K562 (cell line): Measurements from ENCODE around the gene CREG1. TPM values are rescaled to one million over a fixed set of nuclear protein-coding genes. Genes with fewer than 3 reads are reported as not detected.

Experiments
- ATAC-seq: fragments of 200-7000 bp; cut with Tn5 transposase; 3 replicates; pipeline ENCODE4 v1.9.1; 2020; ENCODE audit warnings: moderate library complexity
- BruUV-seq: library from RNA; stranded (reverse); fragments of 400-500 nt; replicated peaks from 2 replicates; lab custom pipeline; 2021; lab: Mats Ljungman, UMichigan
- CTCF ChIA-PET: fragments of 300-600 bp; formaldehyde crosslinking; extraction: SDS; loops from one replicate; lab custom pipeline; 2021; ENCODE audit warnings: low intra/inter-chr PET ratio; lab: Yijun Ruan, JAX
- POLR2A ChIA-PET: fragments of 300-600, 350-650 bp; sonication (Branson Sonifier 250); formaldehyde crosslinking; extraction: SDS; loops from one replicate; lab custom pipeline; 2021; ENCODE audit warnings: antibody characterized with exemption, inconsistent platforms; lab: Yijun Ruan, JAX
- DNase-seq, 4 experiments: peaks; one replicate each; pipeline versions ENCODE4 v3.0.0 to v3.0.0-alpha.2; 2011 to 2018; ENCODE audit warnings: low spot score in 3 of 4, mixed read lengths in 3 of 4; ENCODE audit errors: extremely low read depth in 1 of 4
- FAIRE-seq: peaks from 2 replicates; lab custom pipeline; 2011; peaks lifted over from hg19 to GRCh38; lab: Jason Lieb, UNC
- H2AFZ ChIP-seq: 2 replicates; pipeline ENCODE4 v1.6.0; 2011; ENCODE audit warnings: low read depth, low read length, control low read depth, inconsistent platforms
- H3K27ac ChIP-seq: fragments of 200-600 bp; 3 replicates; pipeline ENCODE4 v1.8.0; 2011; ENCODE audit warnings: low read depth, mild to moderate bottlenecking, control low read depth, inconsistent platforms, low read length, moderate library complexity, mixed read lengths; ENCODE audit errors: extremely low read depth
- H3K27me3 ChIP-seq, 2 experiments: fragments of 300-600 bp in 1 of 2; 2 replicates in 1 of 2; 3 replicates in 1 of 2; pipeline versions ENCODE4 v1.6.0 to v1.8.0; 2011; ENCODE audit warnings: inconsistent platforms in 2 of 2, low read length in 2 of 2, mild to moderate bottlenecking in 1 of 2, mixed read lengths in 1 of 2, moderate library complexity in 1 of 2; ENCODE audit not compliant: control insufficient read depth in 2 of 2, insufficient read depth in 2 of 2
- H3K36me3 ChIP-seq: fragments of 300-600 bp; 3 replicates; pipeline ENCODE4 v1.8.0; 2011; ENCODE audit warnings: mild to moderate bottlenecking, low read length, inconsistent platforms; ENCODE audit not compliant: control insufficient read depth, insufficient read depth
- H3K4me1 ChIP-seq, 2 experiments: fragments of 200-600 bp in 1 of 2; replicated peaks in 1 of 2; 2 replicates in 1 of 2; 3 replicates in 1 of 2; pipeline versions ENCODE4 v1.5.1 to v1.8.0; 2011; ENCODE audit warnings: inconsistent platforms in 2 of 2, low read length in 2 of 2, mild to moderate bottlenecking in 1 of 2, mixed read lengths in 1 of 2, moderate library complexity in 1 of 2; ENCODE audit not compliant: control insufficient read depth in 2 of 2, insufficient read depth in 2 of 2
- H3K4me2 ChIP-seq: 2 replicates; pipeline ENCODE4 v1.6.1; 2011; ENCODE audit warnings: low read length, control low read depth, inconsistent platforms, mixed read lengths; ENCODE audit not compliant: insufficient read depth
- H3K4me3 ChIP-seq: fragments of 200-600 bp; sonication (generic), shearing (Covaris generic); 2 replicates; pipeline ENCODE4 v1.5.1; 2016; ENCODE audit warnings: control low read depth, inconsistent platforms
- H3K79me2 ChIP-seq: fragments of 200-600 bp; 3 replicates; pipeline ENCODE4 v1.8.0; 2011; ENCODE audit warnings: low read length, inconsistent platforms; ENCODE audit not compliant: control insufficient read depth, insufficient read depth
- H3K9ac ChIP-seq, 2 experiments: 2 replicates each; pipeline versions ENCODE4 v1.6.0 to v1.6.1; 2011; ENCODE audit warnings: low read depth in 2 of 2, low read length in 2 of 2, control low read depth in 1 of 2, inconsistent platforms in 1 of 2, mild to moderate bottlenecking in 1 of 2, mixed read lengths in 1 of 2; ENCODE audit not compliant: insufficient read depth in 1 of 2
- H3K9me1 ChIP-seq: one replicate; pipeline ENCODE4 v1.6.0; 2011; ENCODE audit warnings: inconsistent platforms, mild to moderate bottlenecking, low read length, moderate library complexity; ENCODE audit not compliant: control insufficient read depth, insufficient read depth
- H3K9me3 ChIP-seq: replicated peaks from 2 replicates; pipeline ENCODE4 v1.5.1; 2011; ENCODE audit warnings: low read depth, low read length, inconsistent platforms; ENCODE audit not compliant: control insufficient read depth, insufficient read depth
- H4K20me1 ChIP-seq: replicated peaks from 2 replicates; pipeline ENCODE4 v1.6.1; 2011; ENCODE audit warnings: low read length, inconsistent platforms, mixed read lengths; ENCODE audit not compliant: control insufficient read depth, insufficient read depth
- BCOR ChIP-seq: fragments of 450-650 bp; IDR thresholded peaks from 2 replicates; pipeline ENCODE4 v1.6.1; 2016
- ETS2 ChIP-seq: IDR thresholded peaks from 2 replicates; pipeline ENCODE4 v1.6.1; 2016; ENCODE audit warnings: borderline replicate concordance, missing genetic modification characterization, mild to moderate bottlenecking, moderate library complexity, missing compliant biosample characterization; ENCODE audit not compliant: poor library complexity, severe bottlenecking
- FIP1L1 ChIP-seq: fragments of 200-400 bp; formaldehyde crosslinking; IDR thresholded peaks from 2 replicates; pipeline ENCODE4 v1.6.1; 2018; ENCODE audit warnings: mild to moderate bottlenecking, low read depth, low read length; ENCODE audit not compliant: poor library complexity, severe bottlenecking
- GATAD2B ChIP-seq: fragments of 450-650 bp; IDR thresholded peaks from 2 replicates; pipeline ENCODE4 v1.6.1; 2017; ENCODE audit warnings: mild to moderate bottlenecking, borderline replicate concordance
- KDM1A ChIP-seq, 2 experiments: fragments of 450-650 bp; IDR thresholded peaks; 2 replicates each; pipeline ENCODE4 v1.6.1; 2016; ENCODE audit warnings: mild to moderate bottlenecking in 2 of 2
- MAFF ChIP-seq: IDR thresholded peaks from 2 replicates; pipeline ENCODE4 v1.6.1; 2012; ENCODE audit warnings: low read length, improper control_type of control experiment
- NCOA6 ChIP-seq: fragments of 450-650 bp; IDR thresholded peaks from 2 replicates; pipeline ENCODE4 v1.6.1; 2017; ENCODE audit warnings: mild to moderate bottlenecking
- NUFIP1 ChIP-seq: fragments of 450-650 bp; IDR thresholded peaks from 2 replicates; pipeline ENCODE4 v1.6.1; 2018; ENCODE audit not compliant: partially characterized antibody
- PURB ChIP-seq: sonication (generic); formaldehyde crosslinking; IDR thresholded peaks from 2 replicates; pipeline ENCODE4 v1.9.0; 2021; ENCODE audit warnings: low read depth, mild to moderate bottlenecking, missing genetic modification reagents
- RBM25 ChIP-seq: fragments of 200-400 bp; formaldehyde crosslinking; IDR thresholded peaks from 2 replicates; pipeline ENCODE4 v1.6.1; 2018; ENCODE audit warnings: low read length, low read depth, moderate library complexity; ENCODE audit not compliant: severe bottlenecking
- SIN3B ChIP-seq: fragments of 450-650 bp; IDR thresholded peaks from 2 replicates; pipeline ENCODE4 v1.6.1; 2017; ENCODE audit warnings: low read depth, mild to moderate bottlenecking, moderate library complexity
- SPI1 ChIP-seq: IDR thresholded peaks from 2 replicates; pipeline ENCODE4 v1.6.1; 2011; ENCODE audit warnings: low read depth, low read length, control low read depth, borderline replicate concordance
- TSC22D4 ChIP-seq: fragments of 450-650 bp; IDR thresholded peaks from 2 replicates; pipeline ENCODE4 v1.6.1; 2016; ENCODE audit warnings: missing genetic modification characterization, missing biosample characterization, control low read depth
- ZFP36 ChIP-seq: fragments of 150-350 bp; IDR thresholded peaks from 2 replicates; pipeline ENCODE4 v1.6.1; 2018; ENCODE audit warnings: low read length, low read depth; ENCODE audit not compliant: partially characterized antibody
- ZNF583 ChIP-seq: fragments of 250-450 bp; sonication (Bioruptor Pico); IDR thresholded peaks from 2 replicates; pipeline ENCODE4 v1.4.0; 2020
- ZNF764 ChIP-seq: fragments of 250-450 bp; sonication (Bioruptor Pico); IDR thresholded peaks from 2 replicates; pipeline ENCODE4 v1.4.0; 2020; ENCODE audit warnings: low read depth, mild to moderate bottlenecking, moderate library complexity
- WGBS: fragments of 100-300 bp; shearing (Covaris generic); methylation state at CpG from one replicate; pipeline ENCODE4 v1.1.6; 2016; ENCODE audit warnings: low coverage, mixed read lengths; ENCODE audit not compliant: insufficient coverage; ENCODE audit errors: missing lambda C conversion rate; 5-methylcytosine and 5-hydroxymethylcytosine counted together
- in situ Hi-C: fragments of 300-500 bp; cut with MboI; formaldehyde crosslinking; loops from 4 replicates; pipeline ENCODE4 v1.15.0; 2018; ENCODE audit warnings: inconsistent platforms, mixed read lengths
- intact Hi-C: fragments of 100-400 bp; cut with micrococcal nuclease; formaldehyde crosslinking; loops from 2 replicates; pipeline ENCODE4 v1.14.2; 2022
- polyA plus RNA-seq, 8 experiments: library from polyadenylated mRNA; depleted of rRNA in 4 of 8; stranded (reverse) in 5 of 8; unstranded in 3 of 8; fragments of >200 nt; fragmentation: Nextera tagmentation in 2 of 8; fragmentation: Illumina TruSeq in 1 of 8; extraction: Ambion mirVana in 2 of 8; extraction: Trizol in 1 of 8; gene quantifications; 2 replicates each; pipeline versions ENCODE4 v1.2.1 to v1.2.3, GENCODE V29; 2011 to 2014; ENCODE audit warnings: inconsistent platforms in 1 of 8, missing spikeins in 1 of 8
- total RNA-seq, 7 experiments: library from RNA; depleted of rRNA in 6 of 7; stranded (reverse); fragments of >200 nt in 6 of 7; fragmentation: Illumina TruSeq in 2 of 7; extraction: Trizol in 2 of 7; gene quantifications; 2 replicates each; pipeline versions ENCODE4 v1.2.1 to v1.2.3, GENCODE V29; 2011 to 2021; ENCODE audit warnings: low replicate concordance in 1 of 7
- TF ChIP-seq, protein P1 (sequence below): fragments of 450-650 bp; IDR thresholded peaks from 2 replicates; pipeline ENCODE4 v1.6.1; 2017; ENCODE audit warnings: antibody characterized with exemption
- TF ChIP-seq, protein P2 (sequence below): sonication (generic); formaldehyde crosslinking; IDR thresholded peaks from 2 replicates; pipeline ENCODE4 v1.8.0; 2022; ENCODE audit warnings: mild to moderate bottlenecking, missing genetic modification reagents, borderline replicate concordance

Gene CREG1
- total and polyA plus RNA-seq, 9 of the 15 experiments (the other 6 are each of a cell fraction or from before 2014, with no cell fraction given), result 45.7 to 272 (median 161) TPM

DNA sequence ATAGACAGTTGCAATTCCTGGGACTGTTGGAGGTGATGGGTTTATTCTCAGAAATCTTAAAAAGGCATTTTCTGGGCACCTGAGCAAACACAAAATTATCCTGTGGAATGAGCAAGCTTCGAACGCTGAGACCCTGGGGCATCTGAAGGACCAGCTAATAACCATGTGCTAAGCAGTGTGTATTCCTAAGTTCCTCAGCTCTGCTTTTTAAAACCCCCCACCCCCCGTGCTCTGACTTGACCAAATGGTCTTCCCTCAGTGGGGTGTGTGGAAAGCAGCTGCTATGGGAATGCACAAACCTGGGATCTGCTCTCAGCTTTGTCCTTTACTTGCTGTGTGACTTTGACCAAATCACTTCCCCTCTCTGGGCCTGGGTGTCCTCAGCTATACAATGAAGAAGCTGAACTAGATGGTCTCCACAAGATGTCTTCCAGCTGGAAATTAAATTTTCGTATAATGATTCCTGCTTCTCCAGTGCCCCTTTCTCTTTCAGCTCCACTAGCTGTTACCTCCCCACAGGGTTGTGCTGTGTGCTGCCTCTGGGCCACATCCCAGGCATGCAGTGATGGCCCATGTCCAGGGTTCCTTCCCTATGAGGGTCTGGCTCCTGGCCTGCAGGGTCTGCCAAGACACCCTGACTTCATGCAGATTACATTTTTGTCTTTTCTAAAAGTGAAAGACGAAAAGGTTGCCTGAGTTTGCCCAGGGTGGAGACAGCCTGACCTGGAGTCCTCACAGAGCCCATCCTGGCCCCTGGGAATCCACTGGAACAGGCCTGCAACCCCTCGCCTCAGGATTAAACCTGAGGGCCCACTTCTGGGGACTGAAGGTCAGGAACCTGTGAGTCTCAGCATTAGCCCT lies 20.4 kb downstream of the CREG1 start:
- H3K9me3 ChIP-seq, result no peaks in the 10 kb centered on the region
- no peak overlapping the region for H3K4me2 ChIP-seq
- H3K9me1 ChIP-seq, result no peaks in the 10 kb centered on the region
- no peak overlapping the region for H3K27ac ChIP-seq
- intact Hi-C loops (loop anchor here (1.0 to 5.0 kb wide), 6 partner anchors 71 to 466 kb away; partner anchors contain the start of gene POU2F1), in situ Hi-C loops (loop anchor here (5.0 kb wide), 1 partner anchor 86 kb away; no protein-coding TSS in a partner anchor)
- H3K9ac ChIP-seq, result 0 out of 4 replicates have a peak overlapping the region, but pooled peaks of 1 of the 2 experiments have one; percentile 5
- ATAC-seq (peak; percentile 67), DNase-seq (peak in 1 of 4 experiments; percentile 7), FAIRE-seq (no peak)
- 0 out of 2 replicates have a peak overlapping the region, but pooled peaks have one; percentile 10 for H2AFZ ChIP-seq
- ChIA-PET POLR2A (interaction anchor here (0.6 to 2.4 kb wide), 11 partner anchors 8 to 574 kb away, joined by 3 to 7 read pairs (median 3); partner anchors contain the start of genes CD247 and CREG1), CTCF (interaction anchor here (0.7 to 1.9 kb wide), 5 partner anchors 23 to 467 kb away, joined by 3 to 8 read pairs (median 3); no protein-coding TSS in a partner anchor)
- WGBS, result 49% methylated on average over 6 of the region's 6 CpGs
- H3K79me2 ChIP-seq, result no peaks in the 10 kb centered on the region
- BruUV-seq, result no TSS peak
- no peak overlapping the region for H3K4me3 ChIP-seq
- H3K36me3 ChIP-seq, result no peaks in the 10 kb centered on the region
- H4K20me1 ChIP-seq, result peaks cover 3% of the 10 kb centered on the region; the same call in 1 of the 2 replicates
- peaks cover 0 to 8% of the 10 kb centered on the region in 2 experiments; a peak in 1 of 5 replicates for H3K27me3 ChIP-seq
- peaks cover 0 to 3% of the 10 kb centered on the region in 2 experiments; a peak in 3 of 5 replicates for H3K4me1 ChIP-seq
- no peak for TF ChIP-seq MAFF
- TF ChIP-seq PURB, result no peak
- TF ChIP-seq ZFP36, result peak; percentile 83
- no peak for TF ChIP-seq NUFIP1
- no peak for TF ChIP-seq TSC22D4 (tag)
- TF ChIP-seq ETS2 (tag), result no peak
- no peak for TF ChIP-seq NCOA6
- peak; percentile 13 to 24; a peak in 1 of 4 replicates for TF ChIP-seq KDM1A (IDR thresholded peaks at IDR 0.05)
- TF ChIP-seq, protein P1, sequence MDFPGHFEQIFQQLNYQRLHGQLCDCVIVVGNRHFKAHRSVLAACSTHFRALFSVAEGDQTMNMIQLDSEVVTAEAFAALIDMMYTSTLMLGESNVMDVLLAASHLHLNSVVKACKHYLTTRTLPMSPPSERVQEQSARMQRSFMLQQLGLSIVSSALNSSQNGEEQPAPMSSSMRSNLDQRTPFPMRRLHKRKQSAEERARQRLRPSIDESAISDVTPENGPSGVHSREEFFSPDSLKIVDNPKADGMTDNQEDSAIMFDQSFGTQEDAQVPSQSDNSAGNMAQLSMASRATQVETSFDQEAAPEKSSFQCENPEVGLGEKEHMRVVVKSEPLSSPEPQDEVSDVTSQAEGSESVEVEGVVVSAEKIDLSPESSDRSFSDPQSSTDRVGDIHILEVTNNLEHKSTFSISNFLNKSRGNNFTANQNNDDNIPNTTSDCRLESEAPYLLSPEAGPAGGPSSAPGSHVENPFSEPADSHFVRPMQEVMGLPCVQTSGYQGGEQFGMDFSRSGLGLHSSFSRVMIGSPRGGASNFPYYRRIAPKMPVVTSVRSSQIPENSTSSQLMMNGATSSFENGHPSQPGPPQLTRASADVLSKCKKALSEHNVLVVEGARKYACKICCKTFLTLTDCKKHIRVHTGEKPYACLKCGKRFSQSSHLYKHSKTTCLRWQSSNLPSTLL, result no peak
- no peak for TF ChIP-seq ZNF583 (CRISPR knock-in tag)
- TF ChIP-seq SPI1, result no peak; the same call in 1 of the 2 replicates
- TF ChIP-seq ZNF764 (CRISPR knock-in tag), result no peak
- no peak for TF ChIP-seq FIP1L1
- peak; percentile 54; the same call in 1 of the 2 replicates for TF ChIP-seq BCOR
- TF ChIP-seq, protein P2, sequence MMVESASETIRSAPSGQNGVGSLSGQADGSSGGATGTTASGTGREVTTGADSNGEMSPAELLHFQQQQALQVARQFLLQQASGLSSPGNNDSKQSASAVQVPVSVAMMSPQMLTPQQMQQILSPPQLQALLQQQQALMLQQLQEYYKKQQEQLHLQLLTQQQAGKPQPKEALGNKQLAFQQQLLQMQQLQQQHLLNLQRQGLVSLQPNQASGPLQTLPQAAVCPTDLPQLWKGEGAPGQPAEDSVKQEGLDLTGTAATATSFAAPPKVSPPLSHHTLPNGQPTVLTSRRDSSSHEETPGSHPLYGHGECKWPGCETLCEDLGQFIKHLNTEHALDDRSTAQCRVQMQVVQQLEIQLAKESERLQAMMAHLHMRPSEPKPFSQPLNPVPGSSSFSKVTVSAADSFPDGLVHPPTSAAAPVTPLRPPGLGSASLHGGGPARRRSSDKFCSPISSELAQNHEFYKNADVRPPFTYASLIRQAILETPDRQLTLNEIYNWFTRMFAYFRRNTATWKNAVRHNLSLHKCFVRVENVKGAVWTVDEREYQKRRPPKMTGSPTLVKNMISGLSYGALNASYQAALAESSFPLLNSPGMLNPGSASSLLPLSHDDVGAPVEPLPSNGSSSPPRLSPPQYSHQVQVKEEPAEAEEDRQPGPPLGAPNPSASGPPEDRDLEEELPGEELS (CRISPR knock-in tag), result peak; percentile 21; the same call in 1 of the 2 replicates
- TF ChIP-seq RBM25, result peak; percentile 78
- no peak for TF ChIP-seq SIN3B
- no peak for TF ChIP-seq GATAD2B
